ENCODE measurements around the gene PADI4. TPM values are rescaled to one million over a fixed set of nuclear protein-coding genes. Genes with fewer than 3 reads are reported as not detected.

Gene PADI4
- total and polyA plus RNA-seq, 2 of the 8 experiments (the other 6 are each of a cell fraction or from before 2014, with no cell fraction given), result 0.29 TPM; not detected in 1

GRCh38 chr1:17276568-17276967 is 31.4 kb upstream of the PADI4 start:
- no peaks in the 10 kb centered on the region; a peak in 1 of 7 replicates for H3K4me1 ChIP-seq (replicated peaks in 1 of 4; ENCODE audit: control insufficient read depth in 3 of 4, insufficient read depth in 4 of 4, low read length in 3 of 4)
- no peak overlapping the region for H3K23ac ChIP-seq (ENCODE audit: insufficient read length)
- H2BK12ac ChIP-seq (ENCODE audit: low read depth, low read length), result peak overlapping the region; percentile 84; the same call in 1 of the 2 replicates
- WGBS, 2 experiments (ENCODE audit: extremely low coverage in 1 of 2, insufficient coverage in 1 of 2, insufficient read length in 1 of 2, insufficient replicate concordance in 2 of 2, low coverage in 1 of 2, low lambda C conversion rate in 2 of 2, missing lambda C conversion rate in 1 of 2), result 81% methylated on average over 11 of the region's 11 CpGs; no CpG with 5 or more reads in 1 of the 2 experiments
- TF ChIP-seq NANOG (IDR thresholded peaks at IDR 0.05; ENCODE audit: insufficient read depth, low read depth, low read length, poor library complexity, severe bottlenecking) (no peak), SAP30 (IDR thresholded peaks at IDR 0.05; ENCODE audit: insufficient read depth, insufficient replicate concordance, low read length) (no peak), POLR2AphosphoS5 (IDR thresholded peaks at IDR 0.05; ENCODE audit: low read depth, low read length) (no peak), ASH2L (IDR thresholded peaks at IDR 0.05; ENCODE audit: low read length) (no peak), TBP (IDR thresholded peaks at IDR 0.05; ENCODE audit: low read depth, low read length) (no peak), RAD21 (IDR thresholded peaks at IDR 0.05 in 1 of 2, conservative IDR thresholded peaks at IDR 0.05 in 1 of 2; ENCODE audit: low read depth in 2 of 2, low read length in 2 of 2) (peak; percentile 22 to 45; a peak in 3 of 4 replicates), CTCF (IDR thresholded peaks at IDR 0.05; ENCODE audit: control extremely low read depth in 1 of 3, insufficient read depth in 1 of 3, low read depth in 1 of 3, low read length in 3 of 3) (peak in 1 of 3 experiments; percentile 9; a peak in 1 of 4 replicates)
- TF ChIP-seq, protein P1, sequence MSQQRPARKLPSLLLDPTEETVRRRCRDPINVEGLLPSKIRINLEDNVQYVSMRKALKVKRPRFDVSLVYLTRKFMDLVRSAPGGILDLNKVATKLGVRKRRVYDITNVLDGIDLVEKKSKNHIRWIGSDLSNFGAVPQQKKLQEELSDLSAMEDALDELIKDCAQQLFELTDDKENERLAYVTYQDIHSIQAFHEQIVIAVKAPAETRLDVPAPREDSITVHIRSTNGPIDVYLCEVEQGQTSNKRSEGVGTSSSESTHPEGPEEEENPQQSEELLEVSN (IDR thresholded peaks at IDR 0.05), result no peak
- H3K79me2 ChIP-seq (ENCODE audit: control insufficient read depth in 1 of 2, insufficient read depth in 2 of 2, low read length in 2 of 2), result no peaks in the 10 kb centered on the region
- no peak overlapping the region for H2BK15ac ChIP-seq (ENCODE audit: low read length)
- H3K4me3 ChIP-seq (ENCODE audit: extremely low read depth in 1 of 4, insufficient read depth in 2 of 4, low read depth in 3 of 4, low read length in 4 of 4), result no peak overlapping the region
- H2BK120ac ChIP-seq (replicated peaks; ENCODE audit: low read depth, low read length), result no peak overlapping the region
- CTCF ChIA-PET (ENCODE audit: partially characterized antibody), result interaction anchor here (0.6 to 3.9 kb wide), 11 partner anchors 8 to 210 kb away, joined by 3 to 26 read pairs (median 4); no protein-coding TSS in a partner anchor
- no peak overlapping the region for H4K91ac ChIP-seq (replicated peaks; ENCODE audit: insufficient read length, low read length)
- no peak overlapping the region for H2AK5ac ChIP-seq (ENCODE audit: low read depth, low read length)
- no peak overlapping the region; the same call in 1 of the 2 replicates for H3K18ac ChIP-seq (ENCODE audit: extremely low read depth, low read length)
- no peaks in the 10 kb centered on the region for H3K23me2 ChIP-seq (ENCODE audit: low read depth, low read length)
- H3K4ac ChIP-seq (replicated peaks; ENCODE audit: insufficient read length, low read depth, low read length), result no peak overlapping the region
- no peaks in the 10 kb centered on the region for H3K79me1 ChIP-seq (ENCODE audit: low read depth, low read length)
- no peak overlapping the region for H2AFZ ChIP-seq (ENCODE audit: low read length)
- no peak overlapping the region for H2BK20ac ChIP-seq (ENCODE audit: low read length)
- H3K14ac ChIP-seq (ENCODE audit: insufficient read length), result no peak overlapping the region
- no peak overlapping the region for H3K56ac ChIP-seq (replicated peaks; ENCODE audit: insufficient read length, low read depth, low read length)
- DNase-seq (ENCODE audit: low read depth in 1 of 2, low spot score in 2 of 2), result no peak
- H4K5ac ChIP-seq (ENCODE audit: insufficient read length, low read depth, low read length), result no peak overlapping the region
- no peaks in the 10 kb centered on the region; a peak in 1 of 8 replicates for H3K36me3 ChIP-seq (ENCODE audit: control insufficient read depth in 2 of 4, insufficient read depth in 4 of 4, low read length in 3 of 4)
- no peak overlapping the region for H3K27ac ChIP-seq (ENCODE audit: low read depth, low read length)
- POLR2A ChIA-PET (ENCODE audit: partially characterized antibody), result no interaction called here
- no peaks in the 10 kb centered on the region for H3K9me3 ChIP-seq (ENCODE audit: insufficient read depth in 2 of 2, low read depth in 1 of 2, low read length in 1 of 2)
- H3K9ac ChIP-seq (replicated peaks in 1 of 4; ENCODE audit: extremely low read depth in 1 of 4, low read depth in 3 of 4, low read length in 3 of 4), result no peak overlapping the region
- no peaks in the 10 kb centered on the region for H3K27me3 ChIP-seq (replicated peaks in 1 of 4; ENCODE audit: control insufficient read depth in 3 of 4, extremely low read depth in 1 of 4, insufficient read depth in 3 of 4, low read length in 3 of 4)
- H3K4me2 ChIP-seq (ENCODE audit: insufficient read depth in 1 of 2, low read depth in 2 of 2, low read length in 2 of 2), result no peak overlapping the region
- no peak for FAIRE-seq
- no peaks in the 10 kb centered on the region for H4K20me1 ChIP-seq (replicated peaks in 1 of 2; ENCODE audit: control insufficient read depth in 1 of 2, insufficient read depth in 2 of 2, low read length in 2 of 2)
- no peak overlapping the region for H2BK5ac ChIP-seq (ENCODE audit: low read depth, low read length)
- H4K8ac ChIP-seq (ENCODE audit: extremely low read depth, insufficient read depth, low read length), result no peak overlapping the region

All from H1 (cell line).